Measurements from ENCODE around the gene PRDM16.

DNA sequence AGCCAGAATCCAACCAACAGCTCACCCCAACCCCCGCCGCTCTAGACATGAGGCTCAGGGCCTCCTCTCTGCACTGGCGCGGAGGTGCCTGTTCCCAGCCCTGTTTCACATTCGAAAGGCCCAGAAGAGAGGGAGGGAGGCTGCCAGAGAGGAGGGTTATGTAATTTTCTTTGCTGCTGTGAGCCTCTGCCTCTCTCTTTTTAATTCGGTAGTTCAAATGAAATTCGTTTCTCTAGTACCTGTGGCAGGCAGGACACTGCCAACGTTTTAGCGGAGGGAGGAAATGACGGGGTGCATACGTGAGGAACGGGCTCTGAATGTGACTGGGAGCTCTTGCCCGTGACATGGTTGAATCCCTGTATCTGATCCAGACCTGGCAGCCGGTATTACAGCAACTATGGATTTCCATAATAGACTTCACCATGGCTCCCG is 9.4 kb downstream of the PRDM16 start:
- TF ChIP-seq, protein P1, sequence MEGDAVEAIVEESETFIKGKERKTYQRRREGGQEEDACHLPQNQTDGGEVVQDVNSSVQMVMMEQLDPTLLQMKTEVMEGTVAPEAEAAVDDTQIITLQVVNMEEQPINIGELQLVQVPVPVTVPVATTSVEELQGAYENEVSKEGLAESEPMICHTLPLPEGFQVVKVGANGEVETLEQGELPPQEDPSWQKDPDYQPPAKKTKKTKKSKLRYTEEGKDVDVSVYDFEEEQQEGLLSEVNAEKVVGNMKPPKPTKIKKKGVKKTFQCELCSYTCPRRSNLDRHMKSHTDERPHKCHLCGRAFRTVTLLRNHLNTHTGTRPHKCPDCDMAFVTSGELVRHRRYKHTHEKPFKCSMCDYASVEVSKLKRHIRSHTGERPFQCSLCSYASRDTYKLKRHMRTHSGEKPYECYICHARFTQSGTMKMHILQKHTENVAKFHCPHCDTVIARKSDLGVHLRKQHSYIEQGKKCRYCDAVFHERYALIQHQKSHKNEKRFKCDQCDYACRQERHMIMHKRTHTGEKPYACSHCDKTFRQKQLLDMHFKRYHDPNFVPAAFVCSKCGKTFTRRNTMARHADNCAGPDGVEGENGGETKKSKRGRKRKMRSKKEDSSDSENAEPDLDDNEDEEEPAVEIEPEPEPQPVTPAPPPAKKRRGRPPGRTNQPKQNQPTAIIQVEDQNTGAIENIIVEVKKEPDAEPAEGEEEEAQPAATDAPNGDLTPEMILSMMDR (IDR thresholded peaks at IDR 0.05) = no peak
- TF ChIP-seq POLR2A (IDR thresholded peaks at IDR 0.05) = no peak

Measured in uterus (tissue), 2 donors.